Measurements from ENCODE around the gene TTBK2.

Gene TTBK2

DNA sequence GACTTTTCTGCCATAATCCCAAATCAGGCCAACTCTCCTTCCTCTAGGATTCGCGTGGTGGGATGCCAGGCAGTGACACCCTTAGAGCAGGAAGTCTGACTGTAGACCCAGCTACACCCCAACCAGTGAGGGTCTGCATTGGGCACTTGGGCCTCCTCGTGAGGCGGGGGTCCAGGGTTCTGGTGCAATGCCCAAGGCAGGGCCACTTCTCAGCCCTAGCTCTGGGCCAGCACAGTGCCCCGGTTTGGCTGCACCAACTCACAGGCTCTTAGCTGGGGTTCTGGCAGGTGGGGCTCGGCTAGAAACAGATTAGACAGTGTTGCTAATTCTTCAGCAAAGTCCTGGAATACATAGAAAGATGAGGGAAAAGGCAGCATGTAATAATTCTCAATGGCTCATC, 196.3 kb downstream of the TTBK2 start:
- DNase-seq, result no peak

DNA sequence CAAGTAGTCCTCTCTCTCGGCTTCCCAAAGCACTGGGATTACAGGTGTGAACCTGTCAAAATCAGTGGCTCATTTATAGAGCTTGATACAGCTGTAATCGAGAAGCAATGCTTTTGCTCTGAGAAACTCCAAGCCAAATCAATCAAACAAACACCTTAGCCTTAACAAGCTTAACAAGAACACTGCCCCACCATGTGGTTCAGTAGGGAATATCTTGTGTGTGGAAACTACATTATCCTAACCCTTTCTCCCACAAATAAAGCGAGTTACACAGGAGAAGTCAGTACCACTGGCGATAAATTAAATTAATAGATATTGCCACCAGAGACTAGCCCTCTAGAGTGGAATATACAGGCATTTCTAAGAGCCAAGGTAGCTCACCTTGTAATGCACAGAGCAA, 197.5 kb downstream of the TTBK2 start:
- no peak for DNase-seq

DNA sequence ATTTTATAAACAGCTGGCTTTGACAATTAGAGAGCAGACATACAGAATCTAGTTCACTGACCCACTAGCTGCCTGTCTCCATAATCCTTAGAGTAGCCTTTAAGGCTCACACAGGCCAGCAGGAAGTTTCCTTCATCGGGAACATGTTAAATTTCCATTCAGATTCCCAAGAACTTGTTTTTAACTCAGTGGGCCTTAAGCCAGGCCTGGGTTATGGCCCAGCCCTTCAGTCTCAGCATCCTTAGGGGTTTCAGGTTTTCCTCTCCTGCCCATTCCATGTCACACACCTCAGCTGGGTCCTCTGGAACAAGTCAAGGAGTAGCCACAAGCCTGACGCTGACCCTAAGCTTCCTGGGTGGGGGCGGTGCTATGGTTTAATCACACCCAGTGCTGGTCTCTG, 198.7 kb downstream of the TTBK2 start:
- no peak for DNase-seq

DNA sequence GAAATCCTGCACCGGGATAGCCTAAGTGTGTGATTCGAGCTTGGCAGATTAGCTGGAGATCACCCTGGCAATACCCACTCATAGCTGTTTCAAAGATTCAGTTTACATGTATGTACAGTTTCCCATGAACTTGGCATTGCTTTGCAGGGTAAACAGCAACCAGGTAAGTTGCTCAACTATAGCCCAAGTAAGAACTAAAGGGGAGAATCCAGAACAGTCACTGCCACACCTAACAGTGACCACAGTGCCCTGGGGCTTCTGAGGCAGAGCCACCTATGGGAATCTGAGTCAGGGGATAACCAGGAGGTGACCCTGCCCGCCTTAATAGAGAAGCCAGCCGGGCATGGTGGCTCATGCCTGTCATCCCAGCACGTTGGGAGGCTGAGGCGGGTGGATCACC, 199.6 kb downstream of the TTBK2 start:
- DNase-seq, result no peak

DNA sequence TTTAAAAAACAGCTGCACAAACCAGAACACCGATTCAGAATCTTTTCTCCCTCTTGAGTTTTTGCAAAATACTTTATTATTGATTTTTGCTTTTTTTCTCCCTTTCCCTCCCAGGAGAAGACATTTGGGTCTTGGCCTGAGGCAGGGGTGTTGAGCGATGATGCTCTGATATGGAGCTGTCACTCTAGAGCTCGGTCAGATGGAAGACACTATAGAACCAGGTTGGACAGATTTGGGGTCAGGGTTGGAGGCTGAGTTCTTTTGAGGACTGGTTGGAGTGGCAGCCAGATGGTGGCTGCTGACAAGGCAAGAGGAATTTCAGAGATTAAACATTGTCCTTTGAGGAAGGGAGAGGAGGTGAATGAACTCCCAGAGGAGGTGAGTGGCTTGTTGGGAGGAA, 200.5 kb downstream of the TTBK2 start:
- DNase-seq, result no peak

DNA sequence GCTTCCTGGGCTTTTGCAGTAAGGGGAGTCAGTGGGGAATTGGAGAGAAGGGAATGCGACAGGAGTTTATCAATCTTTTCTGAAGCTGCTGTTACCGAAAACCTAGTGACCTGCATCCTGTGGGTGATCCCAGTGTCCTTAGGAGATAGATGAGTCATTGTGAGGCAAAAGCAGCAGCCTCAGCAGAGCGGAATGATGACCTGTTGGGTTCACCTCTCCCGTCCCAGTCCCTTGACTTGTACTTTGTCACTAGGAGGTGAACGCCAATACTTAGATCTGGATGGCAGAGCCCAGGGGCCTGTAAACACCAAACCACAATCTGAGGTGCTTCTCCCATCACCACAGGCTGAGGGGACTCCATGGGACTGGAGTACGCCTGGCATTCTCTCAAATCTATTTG, 201.5 kb downstream of the TTBK2 start:
- DNase-seq, result no peak

DNA sequence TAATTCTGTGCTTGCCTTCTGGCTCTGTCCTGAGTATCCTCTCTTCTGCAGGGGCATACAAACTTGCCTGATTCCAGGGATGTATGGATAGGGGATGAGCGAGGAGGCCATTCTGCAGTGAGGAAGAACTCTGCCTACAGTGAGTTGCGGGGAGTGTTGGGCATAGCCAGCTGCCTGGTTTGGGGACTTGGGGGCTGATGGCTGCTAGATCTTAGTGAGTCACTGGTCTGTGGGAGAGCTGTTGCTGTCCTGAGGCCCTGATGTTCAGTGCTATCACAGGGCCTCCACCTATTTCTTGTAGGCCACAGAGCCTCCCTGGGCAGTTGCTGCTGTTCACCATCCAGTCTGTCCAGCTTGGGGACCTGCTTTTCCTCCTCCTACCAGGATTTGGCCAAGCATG, 204.0 kb downstream of the TTBK2 start:
- no peak for DNase-seq

DNA sequence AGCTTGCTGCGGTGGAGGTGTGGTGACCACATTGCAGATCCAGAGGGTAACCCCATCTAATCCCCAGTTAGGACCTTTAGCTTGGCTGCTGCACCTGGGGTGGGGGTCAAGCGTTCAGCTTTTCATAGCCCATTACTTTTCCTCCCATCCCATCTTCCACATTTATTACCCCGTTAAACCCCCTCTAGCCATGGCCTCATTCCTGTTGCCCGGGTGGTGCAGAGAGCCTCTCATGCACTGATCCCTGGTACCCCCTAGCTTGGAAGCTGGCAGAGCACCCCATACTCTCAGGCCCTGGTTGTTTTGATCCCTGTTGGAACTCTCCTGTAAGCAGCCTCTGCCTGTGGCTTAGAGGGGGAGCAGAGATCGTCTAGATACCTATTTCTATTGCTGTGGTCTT, 204.5 kb downstream of the TTBK2 start:
- no peak for DNase-seq

DNA sequence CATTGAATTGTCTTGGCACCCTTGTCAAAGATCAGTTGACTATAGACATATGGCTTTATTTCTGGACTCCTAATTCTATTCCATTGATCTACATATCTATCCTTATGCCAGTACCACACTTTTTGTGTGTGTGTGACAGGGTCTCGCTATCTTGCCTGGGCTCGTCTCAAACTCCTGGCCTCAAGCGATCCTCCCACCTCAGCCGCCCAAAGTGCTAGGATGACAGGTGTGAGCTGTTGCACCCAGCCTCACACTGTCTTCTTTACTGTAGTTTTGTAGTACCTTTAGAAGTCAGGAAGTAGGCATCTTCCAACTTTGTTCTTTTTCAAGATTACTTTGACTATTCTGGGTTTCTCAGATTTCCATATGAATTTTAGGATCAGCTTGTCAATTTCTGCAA, 208.0 kb downstream of the TTBK2 start:
- DNase-seq, result no peak

DNA sequence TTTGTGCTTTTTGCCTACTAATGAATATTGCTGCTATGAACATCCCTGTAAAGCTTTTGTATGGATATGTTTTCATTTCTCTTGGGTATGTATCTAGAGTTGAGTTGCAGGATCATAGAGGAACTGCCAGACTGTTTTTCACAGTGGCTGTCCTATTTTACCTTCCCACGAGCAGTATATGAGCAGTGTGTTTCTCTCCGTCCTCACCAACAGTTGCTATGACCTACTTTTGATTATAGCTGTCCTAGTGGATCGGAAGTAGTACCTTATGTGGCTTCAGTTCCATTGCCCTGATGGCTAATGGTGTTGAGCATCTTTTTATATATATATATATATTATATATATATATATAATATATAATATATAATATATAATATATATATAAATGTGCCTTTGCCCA, 208.8 kb downstream of the TTBK2 start:
- no peak for DNase-seq

DNA sequence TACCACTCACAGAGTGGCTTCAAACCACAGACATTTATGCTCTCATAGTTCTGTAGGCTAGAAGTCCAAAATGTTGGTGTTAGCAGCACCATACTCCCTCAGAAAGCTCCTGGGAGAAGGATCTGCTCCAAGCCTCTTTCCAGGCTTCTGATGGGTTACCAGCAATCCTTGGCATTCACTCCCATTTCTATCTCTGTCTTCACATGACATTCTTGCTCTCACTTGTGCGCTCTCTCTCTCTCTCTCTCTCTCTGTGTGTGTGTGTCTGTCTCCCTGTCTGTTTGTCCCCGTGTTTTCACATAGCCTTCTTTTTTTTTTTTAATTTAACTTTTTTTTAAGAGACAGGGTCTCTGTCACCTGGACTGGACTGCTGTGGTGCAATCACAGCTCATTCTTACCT, 209.9 kb downstream of the TTBK2 start:
- no peak for DNase-seq

DNA sequence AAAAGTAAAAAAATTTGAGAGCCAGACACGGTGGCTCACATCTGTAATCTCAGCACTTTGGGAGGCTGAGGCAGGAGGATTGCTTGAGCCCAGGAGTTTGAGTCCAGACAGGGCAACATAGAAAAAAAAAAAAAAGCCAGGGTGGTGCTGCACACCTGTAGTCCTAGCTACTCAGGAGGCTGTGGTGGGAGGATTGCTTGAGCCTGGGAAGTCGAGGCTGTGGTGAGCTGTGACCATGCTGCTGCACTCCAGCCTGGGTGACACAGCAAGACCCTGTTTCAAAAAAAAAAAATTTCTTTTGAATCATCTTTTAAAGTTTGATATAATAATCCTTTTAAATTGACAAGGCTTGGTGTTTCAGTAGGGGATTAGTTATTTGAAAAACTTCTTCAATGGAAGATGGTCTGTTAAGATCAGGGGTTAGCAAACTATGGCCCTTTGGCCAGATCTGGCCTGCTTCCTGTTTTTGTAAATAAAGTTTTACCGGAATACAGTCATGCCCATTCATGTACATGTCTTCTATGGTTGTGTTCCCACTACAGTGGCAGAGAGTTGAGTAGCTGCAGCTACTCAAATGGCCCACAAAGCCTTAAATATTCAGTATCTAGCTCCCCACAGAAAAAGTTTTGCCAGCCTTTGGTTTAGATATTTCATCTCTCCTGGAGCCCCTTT, 212.6 kb downstream of the TTBK2 start:
- no peak for DNase-seq

DNA sequence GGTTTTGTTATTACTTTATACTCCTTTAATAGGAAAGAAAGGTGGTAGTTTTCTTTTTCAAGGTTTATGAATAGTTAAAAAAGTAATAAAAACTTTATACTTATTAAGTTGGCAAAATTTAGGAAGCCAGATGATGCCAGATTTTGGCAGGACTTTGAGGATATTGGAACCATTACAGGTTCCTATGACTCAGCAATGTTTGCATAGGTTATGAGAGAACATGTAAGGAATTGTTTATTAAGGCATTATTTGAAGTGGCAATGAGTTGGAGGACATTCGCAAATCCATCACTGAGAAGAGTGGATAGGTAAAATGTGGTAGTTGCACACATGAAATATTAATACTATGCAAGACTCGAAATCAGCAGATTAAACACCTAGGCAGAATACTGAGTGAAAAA, 213.5 kb downstream of the TTBK2 start:
- DNase-seq, result peak in 1 of 2 experiments; percentile 4

DNA sequence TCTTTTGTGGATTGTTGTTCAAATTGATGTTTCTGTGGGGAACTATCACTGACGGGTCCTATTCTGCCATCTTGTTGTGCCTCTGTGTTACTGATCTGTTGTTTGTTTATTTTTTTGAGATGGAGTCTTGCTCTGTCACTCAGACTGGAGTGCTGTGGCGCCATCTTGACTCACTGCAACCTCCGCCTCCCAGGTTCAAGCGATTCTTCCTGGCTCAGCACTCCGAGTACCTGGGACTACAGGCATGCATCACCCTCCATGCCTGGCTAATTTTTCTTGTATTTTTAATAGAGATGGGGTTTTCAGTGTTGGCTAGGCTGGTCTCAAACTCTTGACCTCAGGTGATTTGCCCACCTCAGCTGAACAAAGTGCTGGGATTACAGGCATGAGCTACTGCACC, 215.2 kb downstream of the TTBK2 start:
- DNase-seq, result no peak

DNA sequence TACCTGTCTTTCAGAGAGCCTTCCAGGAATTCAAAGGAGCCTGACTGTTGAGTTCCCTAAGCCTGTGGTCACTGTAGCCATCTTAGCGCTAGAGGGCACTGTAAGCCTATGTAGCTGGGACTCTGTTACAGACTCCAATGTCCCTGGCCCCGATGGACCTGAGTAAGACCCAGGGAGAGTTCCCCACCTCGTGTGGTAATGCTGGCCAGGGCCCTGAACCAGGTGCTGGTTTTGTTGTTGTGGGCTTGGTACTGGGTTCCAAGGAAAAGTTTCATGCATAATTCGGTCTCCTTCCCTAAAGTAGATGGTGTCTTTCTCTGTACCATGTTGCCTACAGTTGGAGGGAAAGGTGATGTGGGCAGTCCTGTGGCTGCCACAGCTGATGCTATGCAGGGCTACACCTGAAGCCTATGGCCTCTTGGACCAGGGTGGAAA, 216.1 kb downstream of the TTBK2 start:
- DNase-seq, result peak; percentile 26 to 75

DNA sequence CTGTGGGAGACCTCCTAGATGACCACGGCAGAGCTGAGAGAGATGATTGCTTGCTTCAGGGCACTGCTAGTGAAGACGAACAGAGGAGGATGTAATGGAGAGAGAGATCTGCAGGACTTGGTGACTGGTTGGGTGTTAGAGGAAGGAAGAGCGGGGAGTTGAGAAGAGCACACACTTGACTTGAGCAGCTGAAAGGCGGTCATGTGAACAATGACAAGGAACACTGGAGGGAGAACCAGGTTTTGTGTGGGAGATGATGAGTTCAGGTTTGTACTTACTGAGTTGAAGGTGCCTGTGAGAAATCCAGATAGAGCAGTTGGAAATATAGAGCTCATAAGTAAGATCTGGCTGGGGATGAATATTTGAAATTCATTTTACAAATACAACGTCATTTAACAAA, 224.0 kb downstream of the TTBK2 start:
- no peak for DNase-seq

DNA sequence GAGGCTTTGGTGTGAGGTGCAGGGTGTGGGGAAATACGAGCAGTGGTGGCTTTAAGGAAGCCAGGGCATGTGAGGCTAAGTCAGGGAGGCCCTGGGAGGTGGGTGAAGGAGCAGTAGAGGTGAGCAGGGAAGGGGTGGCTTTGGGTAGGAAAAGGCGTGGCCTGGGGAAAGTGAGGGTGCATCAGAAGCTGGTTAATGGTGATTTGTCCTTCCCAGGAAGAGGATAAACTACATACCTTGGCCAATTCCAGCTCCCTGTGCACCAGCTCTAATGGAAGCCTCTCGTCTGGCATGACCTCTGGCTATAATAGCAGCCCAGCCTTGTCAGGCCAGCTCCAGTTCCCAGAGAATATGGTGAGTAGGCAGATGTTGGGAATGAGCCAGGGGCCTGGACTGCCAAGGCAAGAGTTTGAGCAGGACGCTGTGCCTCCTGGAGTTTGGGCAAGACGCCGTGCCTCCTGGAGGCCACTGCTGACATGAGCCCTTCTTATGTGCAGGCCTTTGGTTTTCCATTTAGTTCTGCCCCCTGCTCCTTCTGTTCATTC, 225.0 kb downstream of the TTBK2 start:
- DNase-seq, result no peak

DNA sequence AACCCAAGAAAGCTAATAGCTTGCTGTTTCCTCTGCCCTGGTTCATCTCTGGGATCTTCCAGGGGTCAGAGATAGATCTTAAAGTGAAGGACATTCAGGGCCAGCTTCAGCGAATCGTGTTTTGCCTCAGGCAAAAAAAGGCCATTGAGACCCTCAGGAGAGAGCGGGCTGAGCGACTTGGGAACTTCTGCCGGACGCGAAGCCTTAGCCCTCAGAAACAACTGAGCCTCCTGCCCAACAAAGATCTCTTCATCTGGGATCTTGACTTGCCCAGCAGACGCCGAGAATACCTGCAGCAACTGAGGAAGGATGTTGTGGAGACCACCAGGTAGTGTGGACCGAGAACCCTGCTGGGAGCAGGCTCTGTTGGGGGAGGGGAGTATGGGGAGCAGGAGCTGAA, 226.2 kb downstream of the TTBK2 start:
- DNase-seq, result no peak

DNA sequence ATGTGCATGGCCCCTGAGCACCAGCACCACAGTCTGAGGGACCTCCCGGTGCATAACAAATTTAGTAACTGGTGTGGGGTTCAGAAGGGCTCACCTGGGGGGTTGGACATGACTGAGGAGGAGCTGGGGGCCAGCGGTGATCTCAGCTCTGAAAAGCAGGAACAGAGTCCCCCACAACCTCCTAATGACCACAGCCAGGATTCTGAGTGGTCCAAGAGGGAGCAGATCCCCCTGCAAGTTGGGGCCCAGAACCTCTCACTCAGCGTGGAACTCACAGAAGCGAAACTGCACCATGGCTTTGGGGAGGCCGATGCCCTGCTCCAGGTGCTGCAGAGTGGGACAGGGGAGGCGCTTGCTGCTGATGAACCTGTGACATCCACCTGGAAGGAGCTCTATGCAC, 226.6 kb downstream of the TTBK2 start:
- no peak for DNase-seq

DNA sequence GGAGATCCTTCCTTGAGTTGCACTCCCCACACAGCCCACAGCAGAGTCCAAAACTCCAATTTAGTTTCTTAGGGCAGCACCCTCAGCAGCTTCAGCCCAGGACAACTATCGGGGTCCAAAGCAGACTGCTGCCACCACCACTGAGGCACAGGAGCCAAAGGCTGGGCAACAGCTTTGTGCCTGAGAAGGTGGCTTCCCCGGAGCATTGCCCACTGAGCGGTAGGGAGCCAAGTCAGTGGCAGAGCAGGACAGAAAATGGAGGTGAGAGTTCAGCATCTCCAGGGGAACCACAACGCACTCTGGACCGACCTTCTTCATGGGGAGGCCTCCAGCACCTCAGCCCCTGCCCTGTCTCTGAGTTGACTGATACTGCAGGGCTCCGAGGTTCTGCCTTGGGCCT, 227.1 kb downstream of the TTBK2 start:
- no peak for DNase-seq

DNA sequence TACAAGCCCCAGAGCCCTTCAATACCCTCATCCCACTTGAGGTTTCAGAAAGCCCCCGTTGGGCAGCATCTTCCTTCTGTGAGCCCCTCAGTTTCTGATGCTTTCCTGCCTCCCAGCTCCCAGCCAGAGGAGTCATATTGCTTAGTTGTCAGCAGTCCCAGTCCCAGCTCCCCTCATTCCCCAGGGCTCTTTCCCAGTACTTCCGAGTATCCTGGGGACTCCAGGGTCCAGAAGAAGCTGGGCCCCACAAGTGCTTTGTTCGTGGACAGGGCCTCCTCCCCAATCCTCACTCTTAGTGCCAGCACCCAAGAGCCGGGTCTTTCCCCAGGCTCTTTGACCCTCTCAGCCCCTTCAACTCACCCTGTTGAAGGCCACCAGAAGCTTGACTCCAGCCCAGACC, 227.6 kb downstream of the TTBK2 start:
- DNase-seq, result no peak

DNA sequence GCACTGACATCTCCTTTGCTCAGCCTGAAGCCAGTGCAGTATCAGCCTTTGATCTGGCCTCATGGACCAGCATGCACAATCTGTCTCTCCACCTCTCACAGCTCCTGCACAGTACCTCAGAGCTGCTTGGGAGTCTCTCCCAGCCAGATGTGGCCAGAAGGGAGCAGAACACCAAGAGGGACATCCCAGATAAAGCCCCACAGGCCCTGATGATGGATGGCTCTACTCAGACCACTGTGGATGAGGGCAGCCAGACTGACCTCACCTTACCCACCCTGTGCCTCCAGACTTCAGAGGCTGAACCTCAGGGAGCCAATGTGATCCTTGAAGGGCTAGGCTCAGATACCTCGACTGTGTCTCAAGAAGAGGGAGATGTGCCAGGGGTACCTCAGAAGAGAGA, 228.0 kb downstream of the TTBK2 start:
- no peak for DNase-seq

DNA sequence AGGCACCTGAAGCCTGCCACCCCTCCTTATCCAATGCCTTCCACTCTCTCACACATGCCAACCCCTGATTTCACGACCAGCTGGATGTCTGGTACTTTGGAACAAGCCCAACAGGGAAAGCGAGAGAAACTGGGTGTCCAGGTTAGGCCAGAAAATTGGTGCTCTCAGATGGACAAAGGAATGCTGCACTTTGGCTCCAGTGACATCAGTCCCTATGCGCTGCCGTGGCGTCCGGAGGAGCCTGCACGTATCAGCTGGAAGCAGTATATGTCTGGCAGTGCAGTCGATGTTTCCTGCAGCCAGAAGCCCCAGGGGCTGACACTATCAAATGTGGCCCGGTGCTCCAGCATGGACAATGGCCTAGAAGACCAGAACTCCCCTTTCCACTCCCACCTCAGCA, 228.8 kb downstream of the TTBK2 start:
- no peak for DNase-seq

DNA sequence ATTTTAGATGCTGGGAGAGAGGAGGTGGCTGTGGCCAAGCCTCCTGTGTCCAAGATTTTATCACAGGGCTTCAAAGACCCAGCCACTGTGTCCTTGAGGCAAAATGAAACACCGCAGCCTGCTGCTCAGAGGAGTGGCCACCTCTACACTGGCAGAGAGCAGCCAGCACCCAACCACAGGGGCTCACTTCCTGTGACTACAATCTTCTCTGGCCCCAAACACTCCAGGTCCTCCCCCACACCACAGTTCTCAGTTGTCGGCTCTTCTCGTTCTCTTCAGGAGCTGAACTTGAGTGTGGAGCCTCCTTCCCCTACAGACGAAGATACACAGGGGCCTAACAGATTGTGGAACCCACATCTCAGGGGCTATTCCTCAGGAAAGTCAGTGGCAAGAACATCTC, 229.3 kb downstream of the TTBK2 start:
- DNase-seq, result no peak

Measured in NCI-H446 (cell line).